Measurements from ENCODE around the gene CREB1. TPM values are rescaled to one million over a fixed set of nuclear protein-coding genes. Genes with fewer than 3 reads are reported as not detected.

CREB1 gene
- total and polyA plus RNA-seq, 10 of the 15 experiments (the other 5 are each of a cell fraction or from before 2014, with no cell fraction given): 13.4 to 76.9 (median 39.5) TPM

GRCh38 chr2:207632575-207633493, 103.1 kb downstream of the CREB1 start:
- Histone ChIP-seq H3K4me2 (ENCODE audit: control insufficient read depth, insufficient read depth) (no peak overlapping the region), H2AFZ (ENCODE audit: control insufficient read depth, low read depth, low read length) (no peak overlapping the region), H3K79me2 (ENCODE audit: control insufficient read depth, insufficient read depth, low read length) (no peaks in the 10 kb centered on the region), H3K4me1 (ENCODE audit: control insufficient read depth, insufficient read depth, low read length) (no peaks in the 10 kb centered on the region), H3K36me3 (ENCODE audit: control insufficient read depth in 2 of 2, insufficient read depth in 2 of 2, low read length in 1 of 2) (no peaks in the 10 kb centered on the region), H3K9me3 (replicated peaks; ENCODE audit: control insufficient read depth, insufficient read depth, low read length) (no peaks in the 10 kb centered on the region), H3K27ac (ENCODE audit: control insufficient read depth, insufficient read depth) (no peak overlapping the region), H3K4me3 (no peak overlapping the region), H4K20me1 (ENCODE audit: control insufficient read depth, insufficient read depth) (no peaks in the 10 kb centered on the region), H3K27me3 (replicated peaks in 1 of 2; ENCODE audit: control insufficient read depth in 2 of 2, insufficient read depth in 2 of 2, low read length in 1 of 2) (no peaks in the 10 kb centered on the region), H3K9ac (ENCODE audit: control insufficient read depth, insufficient read depth, low read length) (no peak overlapping the region)
- 96% methylated on average over 8 of the region's 8 CpGs for WGBS (ENCODE audit: insufficient coverage, insufficient replicate concordance, low lambda C conversion rate, missing lambda C conversion rate)
- FAIRE-seq (no peak), DNase-seq (ENCODE audit: low read depth, low spot score) (no peak), ATAC-seq (peak; percentile 86)
- in situ Hi-C loops (cut with MboI): no loop called here
- SMC1A ChIA-PET (ENCODE audit: uncharacterized antibody, unreplicated experiment): interaction anchor here (0.6 to 2.3 kb wide), 17 partner anchors 25 to 639 kb away, joined by 3 to 7 read pairs (median 3); partner anchors contain the start of gene CCNYL1
- no TSS peak for BruUV-seq (replicated peaks)
- POLR2A ChIA-PET: interaction anchor here (1.2 to 1.3 kb wide), 2 partner anchors 73 to 94 kb away, joined by 3 read pairs; no protein-coding TSS in a partner anchor
- TF ChIP-seq, protein P1, sequence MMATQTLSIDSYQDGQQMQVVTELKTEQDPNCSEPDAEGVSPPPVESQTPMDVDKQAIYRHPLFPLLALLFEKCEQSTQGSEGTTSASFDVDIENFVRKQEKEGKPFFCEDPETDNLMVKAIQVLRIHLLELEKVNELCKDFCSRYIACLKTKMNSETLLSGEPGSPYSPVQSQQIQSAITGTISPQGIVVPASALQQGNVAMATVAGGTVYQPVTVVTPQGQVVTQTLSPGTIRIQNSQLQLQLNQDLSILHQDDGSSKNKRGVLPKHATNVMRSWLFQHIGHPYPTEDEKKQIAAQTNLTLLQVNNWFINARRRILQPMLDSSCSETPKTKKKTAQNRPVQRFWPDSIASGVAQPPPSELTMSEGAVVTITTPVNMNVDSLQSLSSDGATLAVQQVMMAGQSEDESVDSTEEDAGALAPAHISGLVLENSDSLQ (IDR thresholded peaks at IDR 0.05): no peak
- peak; percentile 33; the same call in 1 of the 2 replicates for TF ChIP-seq SPI1 (IDR thresholded peaks at IDR 0.05; ENCODE audit: borderline replicate concordance, insufficient read depth, low read depth, low read length)
- intact Hi-C loops (cut with micrococcal nuclease; ENCODE audit: unreplicated experiment): no loop called here
- RAD21 ChIA-PET (ENCODE audit: unreplicated experiment): interaction anchor here (0.8 to 1.8 kb wide), 9 partner anchors 7 to 408 kb away, joined by 3 to 12 read pairs (median 3); partner anchors contain the start of genes CCNYL1 and METTL21A
- CTCF ChIA-PET: interaction anchor here (0.6 to 2.1 kb wide), 12 partner anchors 11 to 621 kb away, joined by 3 to 9 read pairs (median 5); no protein-coding TSS in a partner anchor
